Progenitor cell of endocrine pancreas (in vitro differentiated cells): ENCODE results near the gene ZNF41. TPM values are rescaled to one million over a fixed set of nuclear protein-coding genes. Genes with fewer than 3 reads are reported as not detected.

Experiments
- DNase-seq: peaks from one replicate; pipeline ENCODE4 v3.0.0; 2021; ENCODE audit warnings: low spot score; ENCODE audit not compliant: unreplicated experiment
- H3K27ac Mint-ChIP-seq: 2 replicates; pipeline ENCODE4 v1.8.0; 2021; ENCODE audit warnings: mild to moderate bottlenecking, moderate library complexity, mixed read lengths
- H3K27me3 Mint-ChIP-seq: 2 replicates; pipeline ENCODE4 v1.8.0; 2021; ENCODE audit warnings: mixed read lengths
- H3K36me3 Mint-ChIP-seq: 2 replicates; pipeline ENCODE4 v1.8.0; 2022; ENCODE audit warnings: mixed read lengths; ENCODE audit not compliant: insufficient read depth
- H3K4me1 Mint-ChIP-seq: 2 replicates; pipeline ENCODE4 v1.8.0; 2021; ENCODE audit warnings: low read depth, mixed read lengths
- H3K4me3 Mint-ChIP-seq: 2 replicates; pipeline ENCODE4 v1.8.0; 2021; ENCODE audit warnings: low read depth, mild to moderate bottlenecking, moderate library complexity, mixed read lengths
- H3K9me3 Mint-ChIP-seq: 2 replicates; pipeline ENCODE4 v1.8.0; 2021; ENCODE audit warnings: low read depth, mixed read lengths
- total RNA-seq: library from RNA; stranded (reverse); gene quantifications from 2 replicates; pipeline ENCODE4 v1.2.1, GENCODE V29; 2021
- TF ChIP-seq, protein P1 (sequence below): fragments of 200-600 bp; sonication (generic); IDR thresholded peaks from one replicate; pipeline ENCODE4 v1.5.0; 2021; ENCODE audit warnings: antibody characterized with exemption, mild to moderate bottlenecking; ENCODE audit not compliant: unreplicated experiment

ZNF41 gene
- total RNA-seq, 1 donor from 2014 or later, result 6.1 TPM

GRCh38 chrX:47467106-47467505 lies 15.9 kb downstream of the ZNF41 start:
- H3K4me3 Mint-ChIP-seq, result no peak overlapping the region
- TF ChIP-seq, protein P1, sequence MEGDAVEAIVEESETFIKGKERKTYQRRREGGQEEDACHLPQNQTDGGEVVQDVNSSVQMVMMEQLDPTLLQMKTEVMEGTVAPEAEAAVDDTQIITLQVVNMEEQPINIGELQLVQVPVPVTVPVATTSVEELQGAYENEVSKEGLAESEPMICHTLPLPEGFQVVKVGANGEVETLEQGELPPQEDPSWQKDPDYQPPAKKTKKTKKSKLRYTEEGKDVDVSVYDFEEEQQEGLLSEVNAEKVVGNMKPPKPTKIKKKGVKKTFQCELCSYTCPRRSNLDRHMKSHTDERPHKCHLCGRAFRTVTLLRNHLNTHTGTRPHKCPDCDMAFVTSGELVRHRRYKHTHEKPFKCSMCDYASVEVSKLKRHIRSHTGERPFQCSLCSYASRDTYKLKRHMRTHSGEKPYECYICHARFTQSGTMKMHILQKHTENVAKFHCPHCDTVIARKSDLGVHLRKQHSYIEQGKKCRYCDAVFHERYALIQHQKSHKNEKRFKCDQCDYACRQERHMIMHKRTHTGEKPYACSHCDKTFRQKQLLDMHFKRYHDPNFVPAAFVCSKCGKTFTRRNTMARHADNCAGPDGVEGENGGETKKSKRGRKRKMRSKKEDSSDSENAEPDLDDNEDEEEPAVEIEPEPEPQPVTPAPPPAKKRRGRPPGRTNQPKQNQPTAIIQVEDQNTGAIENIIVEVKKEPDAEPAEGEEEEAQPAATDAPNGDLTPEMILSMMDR, result no peak
- H3K4me1 Mint-ChIP-seq, result no peaks in the 10 kb centered on the region
- H3K27ac Mint-ChIP-seq, result no peak overlapping the region
- H3K36me3 Mint-ChIP-seq, result peaks cover 8% of the 10 kb centered on the region
- no peaks in the 10 kb centered on the region for H3K27me3 Mint-ChIP-seq
- peaks cover 24% of the 10 kb centered on the region for H3K9me3 Mint-ChIP-seq
- no peak for DNase-seq

- TF ChIP-seq, protein P1, result no peak
- H3K27ac Mint-ChIP-seq, result no peak overlapping the region
- peaks cover 10% of the 10 kb centered on the region for H3K36me3 Mint-ChIP-seq
- peaks cover 36% of the 10 kb centered on the region for H3K9me3 Mint-ChIP-seq
- no peaks in the 10 kb centered on the region for H3K27me3 Mint-ChIP-seq
- no peak overlapping the region for H3K4me3 Mint-ChIP-seq
- DNase-seq, result no peak
- no peaks in the 10 kb centered on the region for H3K4me1 Mint-ChIP-seq
These were observed 22.5 kb downstream of the ZNF41 start for GRCh38 chrX:47460561-47460960.

- TF ChIP-seq, protein P1, result no peak
- Mint-ChIP-seq H3K27me3 (no peaks in the 10 kb centered on the region), H3K4me1 (no peaks in the 10 kb centered on the region), H3K9me3 (peaks cover 27% of the 10 kb centered on the region), H3K36me3 (peaks cover 11% of the 10 kb centered on the region), H3K27ac (no peak overlapping the region), H3K4me3 (no peak overlapping the region)
- DNase-seq, result no peak
These were observed 24.5 kb downstream of the ZNF41 start for GRCh38 chrX:47458528-47458927.

- Mint-ChIP-seq H3K36me3 (peaks cover 20% of the 10 kb centered on the region), H3K9me3 (peaks cover 19% of the 10 kb centered on the region)
- TF ChIP-seq, protein P1, result no peak
These were observed 26.9 kb downstream of the ZNF41 start for GRCh38 chrX:47456080-47456479.

GRCh38 chrX:47452112-47452511 lies 30.9 kb downstream of the ZNF41 start:
- Mint-ChIP-seq H3K9me3 (peaks cover 41% of the 10 kb centered on the region), H3K4me3 (no peak overlapping the region), H3K36me3 (peaks cover 46% of the 10 kb centered on the region), H3K4me1 (no peaks in the 10 kb centered on the region), H3K27me3 (no peaks in the 10 kb centered on the region), H3K27ac (no peak overlapping the region)
- no peak for DNase-seq
- TF ChIP-seq, protein P1, result no peak

More at GRCh38 chrX:47456080-47456479, 26.9 kb downstream of the ZNF41 start:
- Mint-ChIP-seq H3K27me3 (no peaks in the 10 kb centered on the region), H3K4me1 (no peaks in the 10 kb centered on the region), H3K27ac (no peak overlapping the region), H3K4me3 (no peak overlapping the region)
- no peak for DNase-seq
